ENCODE data around the gene APBB2.
"Not testable (repeated sequence)": the region's sequence is repeated elsewhere in the genome, so short reads cannot be mapped to it uniquely, and the experiment has no call there.

APBB2 gene

DNA sequence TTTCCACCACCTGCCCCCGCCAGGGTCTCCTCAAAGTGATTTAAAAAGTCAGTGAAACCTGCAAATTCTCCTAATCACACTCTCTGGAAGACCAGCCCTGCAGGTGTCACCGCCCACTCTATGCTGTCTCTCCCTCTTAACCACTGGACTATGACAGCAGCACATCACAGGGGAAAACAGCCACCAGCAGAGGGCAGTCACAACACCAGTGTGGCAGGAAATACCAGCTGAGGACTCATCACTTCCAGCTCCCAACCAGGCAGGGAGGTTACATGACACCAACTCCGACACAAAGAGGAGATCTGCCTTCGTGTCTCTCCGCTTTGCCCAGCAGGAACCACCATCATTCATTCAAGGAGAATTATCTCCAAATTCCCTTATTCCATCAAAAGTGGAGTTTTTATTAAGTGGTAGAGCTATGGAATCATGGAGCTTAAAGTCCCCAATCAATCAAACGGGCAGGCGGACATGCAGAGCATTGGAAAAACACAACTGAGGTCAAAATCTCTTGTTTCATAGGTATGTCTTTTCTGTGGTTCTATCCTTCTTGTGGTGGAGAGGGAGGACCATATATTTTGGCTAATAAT is 373.3 kb downstream of the APBB2 start:
- DNase-seq = no peak

DNA sequence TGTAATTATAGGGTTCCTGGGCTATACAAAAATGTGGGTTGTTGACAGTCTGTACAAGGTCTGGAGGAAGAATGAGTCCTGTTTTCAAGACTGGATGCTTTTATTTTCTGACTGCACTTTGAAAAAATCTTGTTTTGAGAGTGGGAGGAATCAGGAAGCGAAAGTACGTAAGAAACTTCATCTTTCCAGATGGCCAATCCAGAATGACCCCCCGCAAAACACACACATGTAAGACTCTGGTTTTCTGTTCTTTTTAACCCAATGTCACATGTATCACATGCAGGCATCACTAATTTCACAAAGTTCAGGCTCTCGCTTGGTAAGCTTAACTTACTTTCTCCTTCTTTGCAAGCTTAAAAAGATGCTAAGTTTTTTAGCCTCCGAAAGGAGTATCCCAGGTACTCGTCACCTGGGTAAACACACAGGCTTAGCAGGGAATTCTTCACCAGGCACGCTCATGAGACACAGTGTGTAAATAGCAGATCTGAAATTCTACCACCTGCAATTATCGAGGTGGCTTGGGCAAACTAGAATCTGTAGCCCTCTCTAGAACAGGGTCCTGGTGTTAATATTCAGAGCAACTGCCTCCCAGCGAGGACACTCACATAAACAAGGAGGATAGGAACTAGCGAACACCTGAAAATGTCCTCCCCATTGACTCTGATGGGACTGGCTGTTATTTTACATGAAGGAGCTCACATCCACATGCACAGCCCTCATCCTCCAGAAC is 373.9 kb downstream of the APBB2 start:
- no peak for DNase-seq

DNA sequence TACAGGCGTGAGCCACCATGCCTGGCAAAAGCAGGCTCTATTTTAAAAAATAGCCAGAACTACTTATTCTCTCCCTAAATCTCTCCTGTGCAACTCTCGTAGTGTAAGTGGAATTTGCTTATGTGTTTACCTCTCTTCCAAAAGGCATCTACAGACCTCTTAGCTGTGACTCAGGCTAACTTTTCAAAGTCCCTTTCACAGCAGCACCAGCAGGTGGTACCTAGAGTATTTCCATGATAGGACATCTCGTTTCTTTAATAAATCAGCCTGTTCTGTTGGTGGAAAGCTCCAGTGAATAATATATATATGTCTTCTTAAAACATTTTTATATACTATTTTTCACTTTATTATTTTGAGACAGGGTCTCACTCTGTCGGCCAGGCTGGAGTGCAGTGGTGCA is 375.6 kb downstream of the APBB2 start:
- DNase-seq = no peak

DNA sequence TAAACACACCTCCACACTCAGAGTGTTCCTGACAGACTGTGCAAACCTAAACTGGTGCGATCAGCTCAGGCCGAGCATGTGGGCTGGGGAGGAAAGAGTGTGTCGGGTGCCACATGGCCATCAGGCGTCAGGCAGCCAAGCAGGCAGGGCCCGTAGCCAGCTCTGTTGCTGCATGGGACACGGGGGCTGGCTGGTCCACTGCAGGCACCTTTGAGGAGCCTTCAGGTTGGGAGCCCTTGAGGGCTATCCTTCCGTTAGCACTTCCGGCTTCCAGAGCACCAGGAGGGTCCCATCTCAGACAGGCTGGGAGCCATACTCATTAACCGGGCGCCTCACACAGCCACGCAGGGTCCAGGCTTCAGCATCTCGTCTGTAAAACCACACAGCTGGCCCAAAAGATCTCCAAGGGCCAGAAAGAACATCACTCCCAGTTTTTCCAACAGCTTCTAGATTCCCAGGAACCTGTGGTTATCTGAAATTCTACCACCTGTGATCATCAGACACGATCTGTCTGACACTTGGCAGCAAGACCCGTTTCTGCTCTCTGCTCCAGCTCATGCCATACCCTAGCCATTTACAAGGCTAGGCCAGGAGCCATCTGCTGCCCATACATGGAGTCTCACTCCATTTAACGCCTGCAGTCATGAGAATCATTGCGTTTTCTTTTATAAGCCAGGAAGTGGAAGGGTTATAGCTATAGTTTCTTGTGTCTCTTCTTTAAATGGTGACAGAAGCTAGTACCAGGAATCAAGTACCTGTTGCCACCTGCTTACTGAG is 377.1 kb downstream of the APBB2 start:
- DNase-seq = no peak

DNA sequence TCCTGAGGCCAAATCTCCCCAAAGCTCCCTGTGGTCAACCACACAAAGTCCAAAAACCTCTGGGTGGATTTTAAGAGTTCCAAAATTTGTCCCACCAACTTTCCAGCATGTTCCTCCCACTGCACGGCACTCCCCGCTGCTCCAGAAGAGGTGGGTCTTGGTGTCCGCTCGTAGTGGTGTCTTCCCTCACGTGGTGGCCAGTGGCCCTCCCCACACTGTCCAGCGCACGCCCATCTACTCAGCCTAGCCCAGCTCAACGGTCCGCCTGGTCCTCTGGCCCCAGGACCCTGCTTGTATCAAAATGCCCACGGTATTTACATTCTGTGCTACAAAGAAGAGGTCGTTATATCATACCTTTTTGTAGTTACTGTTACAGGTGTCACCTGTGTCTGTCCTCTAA is 381.1 kb downstream of the APBB2 start:
- no peak for DNase-seq

DNA sequence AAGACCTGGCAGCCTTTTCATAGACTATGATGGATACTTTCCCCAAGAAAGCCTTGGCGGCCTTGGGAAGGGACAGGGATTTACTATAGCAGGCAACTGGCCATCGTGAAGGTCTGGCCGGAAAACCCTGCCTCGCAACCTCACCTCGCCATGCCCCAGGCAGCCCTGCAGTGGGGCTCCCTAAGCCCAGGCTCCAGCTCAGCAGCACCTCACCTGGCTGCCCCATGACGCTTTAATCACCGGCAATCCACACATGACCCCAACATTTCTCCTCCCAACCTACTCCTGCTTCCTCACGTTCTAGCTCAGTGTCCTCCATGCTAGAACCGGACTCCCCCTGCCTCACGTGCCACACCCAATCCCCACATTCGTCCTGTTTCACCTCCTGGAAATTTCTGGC is 382.2 kb downstream of the APBB2 start:
- no peak for DNase-seq

DNA sequence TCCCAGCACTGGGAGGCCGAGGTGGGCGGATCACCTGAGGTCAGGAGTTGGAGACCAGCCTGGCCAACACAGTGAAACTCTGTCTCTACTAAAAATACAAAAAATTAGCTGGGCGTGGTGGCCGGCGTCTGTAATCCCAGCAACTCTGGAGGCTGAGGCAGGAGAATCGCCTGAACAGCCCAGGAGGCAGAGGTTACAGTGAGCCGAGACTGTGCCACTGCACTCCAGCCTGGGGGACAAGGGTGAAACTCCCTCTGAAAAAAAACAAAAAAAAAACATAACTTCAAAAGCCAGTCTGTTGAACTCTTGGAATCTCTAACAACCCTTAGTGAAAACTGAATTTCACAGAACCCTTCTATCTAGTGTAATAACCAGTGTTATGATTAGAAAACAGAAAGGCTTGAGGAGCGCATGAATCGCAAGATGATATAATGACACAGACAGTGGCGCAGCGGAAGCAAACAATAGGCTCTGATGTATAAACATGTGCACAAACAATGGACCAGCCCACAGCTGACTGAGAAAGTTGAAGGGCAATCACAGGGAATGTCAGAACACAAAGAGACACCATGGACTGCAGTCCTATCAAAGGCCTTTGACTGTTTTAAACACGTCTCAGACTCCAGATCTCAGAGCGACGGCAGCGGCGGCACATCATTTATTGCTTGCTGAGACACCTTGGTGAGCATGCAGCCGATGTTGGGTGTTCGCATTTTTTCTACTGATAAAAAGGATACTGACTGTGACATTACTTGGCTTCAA is 383.0 kb downstream of the APBB2 start:
- DNase-seq = no peak

DNA sequence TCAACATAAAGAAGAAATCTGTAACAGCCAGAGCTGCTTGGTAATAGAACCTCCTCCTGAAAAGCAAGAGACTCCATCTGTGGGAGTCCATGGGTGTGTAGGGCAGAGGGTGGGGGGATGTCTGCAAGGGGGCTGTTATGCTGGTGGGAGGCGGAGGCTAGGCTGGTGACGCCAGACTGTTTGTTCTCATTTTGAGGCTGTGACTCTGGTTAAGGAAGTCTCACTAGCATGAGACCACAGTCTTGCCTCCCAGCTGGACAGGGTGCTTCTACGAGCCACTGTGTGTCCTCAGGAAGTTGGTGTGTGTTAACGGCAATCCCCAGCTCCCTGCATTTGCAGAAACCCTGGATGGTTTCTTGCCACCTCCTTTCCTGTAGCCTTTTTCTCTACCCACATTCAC is 384.8 kb downstream of the APBB2 start:
- DNase-seq = no peak

DNA sequence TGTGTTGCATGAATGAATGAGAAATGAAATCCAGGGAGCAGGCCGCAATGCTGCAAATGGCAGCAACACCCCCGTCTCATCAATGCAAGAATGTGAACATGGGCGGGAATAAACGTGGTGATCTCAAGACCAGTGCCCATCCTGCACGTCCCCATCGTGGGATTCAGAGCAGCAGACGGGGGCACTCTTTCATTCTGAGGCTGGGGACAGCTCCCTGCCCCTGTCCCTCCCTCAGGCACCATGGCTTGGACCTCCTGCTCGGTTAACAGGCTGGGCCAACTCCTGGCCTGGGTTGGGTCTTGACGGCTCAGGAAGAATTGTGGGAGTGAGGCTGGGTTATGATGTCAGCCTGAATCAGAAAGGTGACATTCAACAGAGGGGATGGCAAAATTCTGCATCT is 385.7 kb downstream of the APBB2 start:
- no peak for DNase-seq

DNA sequence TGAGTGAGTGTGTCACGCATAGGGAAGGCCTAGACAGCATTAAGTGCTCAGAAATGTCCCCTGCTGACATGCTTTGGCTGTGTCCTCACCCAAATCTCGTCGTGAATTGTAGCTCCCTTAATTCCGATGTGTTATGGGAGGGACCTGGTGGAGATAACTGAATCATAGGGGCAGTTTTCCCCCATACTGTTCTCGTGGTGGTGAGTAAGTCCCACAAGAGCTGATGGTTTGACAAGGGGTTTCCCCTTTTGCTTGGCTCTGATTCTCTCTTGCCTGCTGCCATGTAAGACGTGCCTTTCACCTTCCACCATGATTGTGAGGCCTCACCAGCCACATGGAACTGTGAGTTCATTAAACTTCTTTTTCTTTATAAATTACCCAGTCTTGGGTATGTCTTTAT is 386.6 kb downstream of the APBB2 start:
- no peak for DNase-seq

DNA sequence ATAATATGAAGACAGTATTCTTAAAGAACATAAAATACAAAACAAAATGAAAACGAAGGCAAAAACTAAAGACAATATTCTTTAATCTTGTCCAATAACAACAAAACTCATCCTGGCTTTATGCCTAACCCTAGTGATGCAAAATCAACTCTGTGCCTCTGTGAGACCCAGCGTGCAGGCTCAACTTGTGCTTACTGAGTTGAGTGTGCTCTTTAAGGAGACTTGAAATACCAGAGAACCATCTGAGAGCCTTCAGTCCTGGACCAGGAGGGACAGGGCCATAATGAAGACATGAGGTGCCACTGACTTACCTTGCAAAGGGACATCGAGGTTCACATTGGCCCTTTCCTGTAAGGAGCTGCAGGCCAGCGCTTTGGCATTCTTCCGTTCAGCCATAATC is 387.5 kb downstream of the APBB2 start:
- no peak for DNase-seq

DNA sequence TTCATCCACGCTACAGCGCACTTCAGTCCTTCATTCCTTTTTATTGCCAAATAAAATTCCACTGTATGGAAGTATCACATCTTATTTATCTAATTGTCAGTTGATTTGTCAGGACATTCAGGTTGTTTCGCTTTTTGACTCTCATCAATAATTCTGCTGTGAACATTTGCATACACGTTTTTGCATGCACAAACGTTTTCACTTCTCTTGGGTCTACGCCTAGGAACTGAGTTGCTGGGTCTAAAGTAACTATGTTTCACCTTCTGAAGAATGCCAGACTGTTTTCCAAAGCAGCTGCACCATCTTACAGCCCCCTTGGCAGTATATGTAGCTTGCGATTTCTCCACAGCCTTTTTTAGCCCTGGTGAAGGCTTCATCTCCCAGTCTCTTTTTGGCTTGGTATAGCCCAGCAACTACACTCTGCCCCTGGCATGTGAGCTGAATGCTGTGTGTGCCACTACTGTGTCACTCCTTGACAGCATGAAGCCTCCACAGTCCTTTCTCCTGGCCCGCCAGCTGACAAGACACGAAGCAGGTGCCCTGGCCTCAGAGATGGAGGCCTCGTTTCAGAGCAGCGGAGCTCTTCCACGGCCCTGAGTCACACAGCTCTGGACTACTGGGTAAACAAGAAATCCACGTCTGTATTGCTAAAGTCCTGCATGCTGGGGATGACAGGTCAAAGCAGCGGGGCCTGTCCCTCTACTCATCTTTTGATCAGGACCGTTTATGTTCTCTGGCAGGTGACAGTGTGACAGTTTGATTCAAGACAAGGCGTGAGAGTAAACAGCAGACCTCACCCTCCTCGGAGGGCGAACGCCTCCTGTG is 389.1 kb downstream of the APBB2 start:
- DNase-seq = no peak

DNA sequence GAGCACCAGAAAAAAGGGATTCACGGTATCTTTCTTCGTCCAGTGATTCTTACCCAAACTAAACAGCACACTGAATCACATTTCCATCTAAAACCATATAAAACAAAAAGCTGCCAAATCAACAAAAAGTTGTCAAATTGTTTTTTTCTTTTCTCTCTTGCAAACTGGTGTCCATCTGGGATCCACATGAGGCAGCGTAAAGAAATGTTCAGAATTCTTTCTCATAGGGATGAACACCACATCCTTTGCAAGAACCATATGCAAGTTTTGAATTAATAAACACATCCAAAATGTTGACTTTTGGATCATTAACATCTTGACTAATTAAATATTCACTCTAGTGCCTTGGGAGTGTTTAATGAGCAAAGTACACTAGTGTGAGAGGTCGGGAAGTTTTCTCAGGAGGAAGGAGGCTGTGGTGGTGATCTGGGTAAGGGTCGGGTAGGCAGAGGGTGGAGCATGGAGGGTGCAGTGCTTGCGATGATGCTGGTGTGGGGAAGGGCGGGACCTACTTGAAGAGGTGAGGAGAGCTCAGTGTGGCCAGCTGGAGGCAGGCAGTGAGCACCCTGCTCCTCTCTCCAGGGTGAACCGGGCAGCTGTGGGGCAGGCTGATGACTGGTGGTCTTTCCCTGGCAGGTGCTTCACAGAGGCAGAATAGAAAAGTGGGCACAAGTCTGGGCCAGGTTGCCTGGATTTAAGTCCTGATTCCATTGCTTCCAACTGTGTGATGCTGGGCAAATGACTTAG is 391.7 kb downstream of the APBB2 start:
- DNase-seq = no peak

DNA sequence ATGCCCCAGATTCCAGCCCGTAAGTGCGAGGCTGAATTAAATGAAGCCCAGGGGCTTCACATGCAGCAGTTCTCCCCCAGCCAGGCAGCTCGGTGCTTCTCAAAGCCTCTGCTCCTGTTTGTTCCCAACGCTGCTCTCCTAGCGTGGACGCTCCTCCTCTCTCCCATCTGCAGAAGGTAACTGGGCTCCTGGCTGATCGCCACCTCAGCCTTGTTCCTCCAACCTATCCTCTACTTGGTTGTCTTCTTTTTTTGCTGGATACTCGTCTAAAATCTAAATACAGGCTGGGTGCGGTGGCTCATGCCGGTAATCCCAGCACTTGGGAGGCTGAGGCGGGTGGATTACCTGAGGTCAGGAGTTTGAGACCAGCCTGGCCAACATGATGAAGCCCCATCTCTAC is 394.2 kb downstream of the APBB2 start:
- no peak for DNase-seq

DNA sequence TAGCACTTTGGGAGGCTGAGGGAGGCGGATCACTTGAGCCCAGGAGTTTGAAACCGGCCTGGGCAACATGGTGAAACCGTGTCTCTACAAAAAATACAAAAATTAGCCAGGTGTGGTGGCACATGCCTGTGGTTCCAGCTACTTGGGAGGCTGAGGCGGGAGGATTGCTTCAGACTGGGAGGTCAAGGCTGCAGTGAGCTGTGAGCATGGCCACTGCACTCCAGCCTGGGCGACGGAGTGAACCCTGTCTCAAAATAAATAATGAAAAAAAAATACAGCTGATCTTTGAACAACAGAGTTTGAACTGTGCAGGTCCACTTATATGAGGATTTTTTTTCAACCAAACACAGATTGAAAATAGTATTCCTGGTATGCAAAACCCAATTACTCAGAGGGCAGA is 397.2 kb downstream of the APBB2 start:
- not testable (repeated sequence) for DNase-seq

DNA sequence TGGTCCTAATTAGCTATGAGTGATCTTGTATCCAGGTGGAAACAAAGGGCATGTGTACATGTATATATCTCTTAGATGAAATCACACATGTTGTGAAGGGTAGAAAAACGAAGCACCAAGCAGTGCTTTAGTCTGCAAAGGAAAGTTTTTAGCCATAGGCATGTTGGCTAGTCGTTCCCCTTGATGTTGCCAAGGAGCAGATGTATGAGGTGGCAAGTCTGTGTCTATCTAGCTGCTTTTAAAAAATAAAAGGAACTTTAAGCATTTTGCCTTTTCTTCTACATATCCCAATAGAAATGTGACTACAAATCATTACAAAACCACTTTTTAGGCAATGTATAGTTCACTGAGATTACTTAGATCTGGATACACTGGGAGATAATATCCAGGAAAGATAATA is 401.5 kb downstream of the APBB2 start:
- no peak for DNase-seq

DNA sequence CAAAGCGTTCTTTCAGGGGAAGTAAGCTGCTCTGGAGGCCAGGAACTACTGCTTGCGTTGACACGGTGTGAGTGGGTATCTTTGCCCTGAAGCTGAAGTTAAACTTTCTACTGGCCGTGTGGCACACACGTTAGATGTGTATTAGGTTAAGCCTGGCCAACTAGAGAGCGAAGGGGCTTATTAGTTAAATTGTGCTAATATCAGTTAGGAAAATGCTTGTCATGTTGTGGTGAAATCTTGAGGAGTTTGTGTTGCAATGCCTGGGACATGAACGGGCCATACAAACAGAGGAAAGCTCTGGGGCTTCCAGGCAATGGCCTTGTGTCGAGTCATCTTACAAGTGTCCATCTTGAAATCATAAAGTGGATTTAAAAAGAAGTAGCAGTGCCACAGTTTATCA is 402.0 kb downstream of the APBB2 start:
- no peak for DNase-seq

DNA sequence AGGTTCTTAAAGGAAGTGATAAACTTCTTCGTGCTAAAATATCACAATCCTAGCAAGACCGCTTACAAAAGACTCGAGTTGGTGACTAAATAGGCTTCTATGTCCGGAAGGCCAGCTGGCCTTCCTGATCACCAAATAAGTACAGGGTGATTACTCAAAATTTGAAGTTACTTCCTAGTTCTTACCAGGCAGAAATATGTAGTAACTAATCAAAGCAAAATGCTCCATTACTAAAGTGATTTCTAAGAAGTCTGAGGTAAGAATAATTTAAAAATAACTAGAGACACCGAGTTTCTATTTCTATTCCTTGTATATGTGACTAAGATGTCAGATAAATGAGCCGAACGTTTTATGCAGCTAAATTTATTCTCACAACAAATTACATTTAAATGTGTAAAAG is 402.4 kb downstream of the APBB2 start:
- DNase-seq = no peak

DNA sequence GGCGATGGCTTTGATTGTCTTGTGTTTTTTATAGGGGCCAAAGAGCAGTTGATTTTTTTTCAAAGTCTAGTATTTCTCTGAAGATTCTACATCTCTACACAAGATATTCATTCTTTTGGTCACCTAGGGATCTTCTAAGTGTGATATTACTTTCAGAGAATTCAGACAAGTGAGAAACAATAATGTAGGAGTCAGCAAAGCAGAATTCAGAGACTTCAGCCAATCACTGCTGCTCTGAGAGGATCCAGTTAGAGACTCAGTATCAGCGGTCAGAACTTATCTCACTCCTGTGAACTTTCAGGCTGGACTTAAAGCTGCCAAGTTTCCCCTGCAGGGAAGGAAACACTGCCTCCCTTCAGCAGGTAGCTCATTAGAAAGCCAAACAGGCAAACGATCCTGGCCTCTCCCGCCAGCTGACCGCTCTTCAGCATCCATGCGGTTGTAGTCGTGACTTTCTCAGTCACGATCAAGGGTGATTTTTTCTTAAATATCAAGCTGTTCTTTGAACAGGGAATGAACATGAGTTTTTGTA is 405.4 kb downstream of the APBB2 start:
- no peak for DNase-seq

DNA sequence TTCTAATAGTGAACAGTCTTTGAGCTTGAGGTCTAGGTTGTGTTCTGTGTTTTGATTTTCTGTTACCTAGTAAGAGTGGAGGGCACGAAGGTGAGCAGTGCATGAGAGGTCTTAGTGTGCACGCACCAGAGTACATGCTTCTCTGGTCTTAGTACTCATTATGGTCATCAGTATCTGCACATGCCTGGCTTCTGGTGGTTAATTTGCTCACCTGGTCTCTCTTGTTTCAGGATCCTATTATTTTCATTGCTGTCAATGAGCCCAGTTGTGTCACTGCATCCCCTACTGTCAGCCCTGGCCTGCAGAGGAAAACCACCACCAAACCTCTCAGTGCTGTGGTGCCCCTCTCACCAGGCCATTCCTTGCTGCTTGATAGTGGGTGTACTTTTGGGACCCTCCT is 409.7 kb downstream of the APBB2 start:
- DNase-seq = no peak

DNA sequence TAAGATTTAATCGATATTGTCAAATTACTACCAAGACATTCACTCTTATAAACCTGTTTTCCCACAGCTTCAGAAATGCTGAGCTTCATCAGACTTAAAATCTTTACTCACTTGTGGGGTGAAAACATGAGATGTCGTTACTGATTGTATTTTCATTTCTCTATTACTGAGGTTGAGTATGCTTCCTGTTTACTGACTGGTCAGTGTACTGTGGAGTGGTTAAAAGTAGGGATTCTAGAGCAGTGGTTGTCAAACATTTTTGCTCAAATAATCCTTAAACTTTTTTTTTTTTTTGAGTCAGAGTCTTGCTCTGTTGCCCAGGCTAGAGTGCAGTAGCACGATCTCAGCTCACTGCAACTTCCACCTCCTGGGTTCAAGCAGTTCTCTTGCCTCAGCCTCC is 414.3 kb downstream of the APBB2 start:
- DNase-seq = no peak

DNA sequence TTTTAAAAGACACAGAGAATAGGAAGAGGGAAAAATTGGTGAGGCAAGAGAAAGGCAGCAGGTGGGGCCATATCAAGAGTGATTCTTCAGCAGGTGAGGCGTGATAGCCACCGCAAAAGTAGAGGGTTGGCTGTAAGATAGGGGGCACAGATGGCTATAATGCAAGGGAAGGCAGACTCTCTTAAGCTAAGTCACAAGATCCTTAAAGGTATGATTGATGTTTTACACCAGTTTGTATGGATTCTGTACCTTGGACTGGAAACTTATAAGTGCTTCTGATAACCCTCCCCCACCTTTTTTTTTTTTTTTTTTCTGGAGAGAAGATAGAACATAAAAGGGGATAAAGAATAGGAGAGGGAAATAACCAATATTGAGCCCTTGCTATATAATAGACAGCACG is 424.6 kb downstream of the APBB2 start:
- no peak for DNase-seq
